Endothelial cell of umbilical vein (primary cell): ENCODE results near the gene MVB12B. TPM values are rescaled to one million over a fixed set of nuclear protein-coding genes. Genes with fewer than 3 reads are reported as not detected.

Source experiments
- BruUV-seq: library from RNA; stranded (reverse); fragments of 400-500 nt; replicated peaks from 2 replicates; lab custom pipeline; 2021; lab: Mats Ljungman, UMichigan
- CTCF ChIA-PET: fragments of 300-600, 350-600 bp; sonication (Branson Sonifier 250); formaldehyde crosslinking; loops from one replicate; lab custom pipeline; 2021; ENCODE audit warnings: antibody characterized with exemption, inconsistent platforms; lab: Charles Lee
- POLR2A ChIA-PET: fragments of 300-600, 350-600 bp; sonication (Branson Sonifier 250); formaldehyde crosslinking; loops from one replicate; lab custom pipeline; 2021; ENCODE audit warnings: antibody characterized with exemption, inconsistent platforms; lab: Charles Lee
- DNase-seq: peaks from one replicate; pipeline ENCODE4 v3.0.0-alpha.2; 2011; ENCODE audit warnings: low read depth, low spot score
- FAIRE-seq: peaks from 2 replicates; lab custom pipeline; 2011; peaks lifted over from hg19 to GRCh38; lab: Jason Lieb, UNC
- H2AFZ ChIP-seq: 2 replicates; pipeline ENCODE4 v1.6.0; 2012; ENCODE audit warnings: low read depth, low read length, control low read depth, inconsistent platforms
- H3K27ac ChIP-seq: 2 replicates; pipeline ENCODE4 v1.5.1; 2011; ENCODE audit warnings: low read depth, mild to moderate bottlenecking, control low read depth, low read length, moderate library complexity; ENCODE audit not compliant: insufficient read depth
- H3K27me3 ChIP-seq, 2 experiments: 2 replicates each; pipeline versions ENCODE4 v1.6.0 to v1.6.1; 2011; ENCODE audit warnings: low read length in 2 of 2, mixed read lengths in 1 of 2; ENCODE audit not compliant: control insufficient read depth in 2 of 2, insufficient read depth in 2 of 2
- H3K36me3 ChIP-seq, 2 experiments: 2 replicates in 1 of 2; 3 replicates in 1 of 2; pipeline ENCODE4 v1.5.1; 2011; ENCODE audit warnings: low read length in 2 of 2, mild to moderate bottlenecking in 1 of 2, moderate library complexity in 1 of 2; ENCODE audit not compliant: control insufficient read depth in 2 of 2, insufficient read depth in 2 of 2; ENCODE audit errors: extremely low read depth in 1 of 2
- H3K4me1 ChIP-seq: 3 replicates; pipeline ENCODE4 v1.5.1; 2011; ENCODE audit warnings: mild to moderate bottlenecking, low read length; ENCODE audit not compliant: control insufficient read depth, insufficient read depth; ENCODE audit errors: extremely low read depth
- H3K4me2 ChIP-seq: 2 replicates; pipeline ENCODE4 v1.6.1; 2011; ENCODE audit warnings: low read length, control low read depth, mixed read lengths; ENCODE audit not compliant: insufficient read depth
- H3K4me3 ChIP-seq, 3 experiments: fragments of 200-600 bp in 1 of 3; sonication (generic), shearing (Covaris generic) in 1 of 3; replicated peaks in 1 of 3; 2 replicates each; pipeline ENCODE4 v1.5.1; 2011 to 2016; ENCODE audit warnings: control low read depth in 3 of 3, low read length in 3 of 3, mild to moderate bottlenecking in 2 of 3, inconsistent platforms in 1 of 3, low read depth in 1 of 3, moderate library complexity in 1 of 3; ENCODE audit not compliant: insufficient read depth in 1 of 3
- H3K79me2 ChIP-seq: 2 replicates; pipeline ENCODE4 v1.6.0; 2012; ENCODE audit warnings: low read length, inconsistent platforms; ENCODE audit not compliant: control insufficient read depth, insufficient read depth
- H3K9ac ChIP-seq: replicated peaks from 2 replicates; pipeline ENCODE3; 2011; ENCODE audit warnings: low read length, control low read depth; ENCODE audit not compliant: insufficient read depth; ENCODE audit errors: extremely low read depth
- H3K9me1 ChIP-seq: replicated peaks from 3 replicates; pipeline ENCODE4 v1.6.0; 2011; ENCODE audit warnings: mild to moderate bottlenecking, low read length; ENCODE audit not compliant: control insufficient read depth, insufficient read depth; ENCODE audit errors: extremely low read depth
- H3K9me3 ChIP-seq: replicated peaks from 2 replicates; pipeline ENCODE4 v1.5.1; 2012; ENCODE audit warnings: low read length, inconsistent platforms; ENCODE audit not compliant: control insufficient read depth, insufficient read depth
- H4K20me1 ChIP-seq: replicated peaks from 2 replicates; pipeline ENCODE3; 2011; ENCODE audit warnings: mild to moderate bottlenecking, low read length; ENCODE audit not compliant: control insufficient read depth, insufficient read depth; ENCODE audit errors: extremely low read depth
- GATA2 ChIP-seq: IDR thresholded peaks from 2 replicates; pipeline ENCODE4 v1.7.0; 2011; ENCODE audit warnings: low read depth, mild to moderate bottlenecking, moderate library complexity, mixed read lengths, low read length; ENCODE audit not compliant: insufficient read length, insufficient read depth
- JUN ChIP-seq: IDR thresholded peaks from 2 replicates; pipeline ENCODE4 v1.6.1; 2011; ENCODE audit warnings: borderline replicate concordance, low read depth; ENCODE audit not compliant: insufficient read length, insufficient read depth
- POLR2A ChIP-seq: IDR thresholded peaks from 2 replicates; pipeline ENCODE4 v1.6.1; 2012; ENCODE audit warnings: low read depth, mild to moderate bottlenecking, control low read depth, low read length
- POLR2AphosphoS5 ChIP-seq: IDR thresholded peaks from 2 replicates; pipeline ENCODE4 v1.6.1; 2012; ENCODE audit warnings: low read depth, mild to moderate bottlenecking, control low read depth, low read length, moderate library complexity; ENCODE audit not compliant: insufficient read depth
- dilution Hi-C: fragments of 300-500 bp; cut with MboI; formaldehyde crosslinking; loops from one replicate; pipeline ENCODE4 v1.15.0; 2019; ENCODE audit warnings: low sequenced_read_pairs; ENCODE audit not compliant: extremely low pct_ligation_motif_present
- intact Hi-C: fragments of 100-400 bp; cut with micrococcal nuclease; formaldehyde crosslinking; loops from one replicate; pipeline ENCODE4 v1.10.0; 2022
- polyA plus RNA-seq, 4 experiments: library from polyadenylated mRNA; depleted of rRNA in 3 of 4; stranded (reverse) in 3 of 4; unstranded in 1 of 4; fragments of >200 nt; gene quantifications; 2 replicates each; pipeline versions ENCODE4 v1.2.1 to v1.2.3, GENCODE V29; 2011 to 2012; ENCODE audit warnings: missing spikeins in 1 of 4
- total RNA-seq: library from RNA; stranded (reverse); gene quantifications from 2 replicates; pipeline ENCODE4 v1.2.3, GENCODE V29; 2021
- TF ChIP-seq, protein P1 (sequence below): IDR thresholded peaks from 2 replicates; pipeline ENCODE4 v1.6.1; 2011; ENCODE audit not compliant: insufficient read depth, insufficient read length
- TF ChIP-seq, protein P2 (sequence below), 2 donors: IDR thresholded peaks; 1 replicate in 1 of 2; 2 replicates in 1 of 2; pipeline ENCODE4 v1.5.1; 2011; ENCODE audit warnings: low read length in 2 of 2, mild to moderate bottlenecking in 2 of 2, moderate library complexity in 2 of 2, control low read depth in 1 of 2, inconsistent platforms in 1 of 2, low read depth in 1 of 2; ENCODE audit not compliant: insufficient read depth in 1 of 2; ENCODE audit errors: extremely low read depth in 1 of 2

Gene MVB12B
- total and polyA plus RNA-seq, 2 donors (not counting 3 experiments of a cell fraction or from before 2014, with no cell fraction given), result 6.6 to 17.3 TPM

DNA sequence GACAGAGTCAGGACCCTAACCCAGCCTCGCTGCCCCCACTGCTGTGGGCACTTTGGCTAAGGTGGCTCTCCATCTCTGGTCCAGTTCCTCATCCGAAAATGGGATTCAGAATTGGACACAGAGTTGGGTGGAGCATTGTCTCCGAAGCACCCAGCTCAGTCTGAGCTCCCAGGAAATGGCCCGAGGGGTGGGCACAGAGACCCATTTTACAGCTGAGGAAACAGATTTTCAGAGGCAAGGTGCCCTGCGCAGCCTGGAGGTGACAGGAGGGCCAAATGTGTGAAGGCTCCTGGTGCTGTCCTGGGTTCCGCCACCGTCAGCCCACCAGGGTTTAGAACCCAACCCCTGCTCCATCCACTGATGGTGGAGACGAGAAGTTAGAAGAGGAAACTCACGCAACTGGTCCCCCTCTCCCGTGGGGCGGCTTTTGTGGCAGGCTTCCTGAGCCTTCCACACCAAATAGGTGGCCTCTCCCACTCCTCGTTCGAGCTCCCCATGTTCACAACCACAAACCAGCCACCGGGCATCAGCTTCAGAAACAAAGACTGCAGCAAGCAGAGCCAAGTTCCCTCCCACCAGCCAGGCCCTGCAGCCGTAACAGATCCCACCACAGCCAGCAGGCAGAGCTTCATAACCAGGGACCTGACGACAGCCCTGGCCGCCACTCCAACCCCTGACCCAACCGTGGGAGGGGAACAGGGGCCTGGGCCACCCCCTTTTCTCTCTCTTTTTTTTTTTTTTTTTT is 196.2 kb downstream of the MVB12B start:
- intact Hi-C loops, result no loop called here
- no peaks in the 10 kb centered on the region for H4K20me1 ChIP-seq
- no peaks in the 10 kb centered on the region for H3K9me1 ChIP-seq
- no peak overlapping the region for H3K27ac ChIP-seq
- peaks cover 30 to 33% of the 10 kb centered on the region in 2 experiments for H3K27me3 ChIP-seq
- H3K4me1 ChIP-seq, result no peaks in the 10 kb centered on the region
- H3K4me3 ChIP-seq, result no peak overlapping the region
- DNase-seq, result no peak
- H3K9ac ChIP-seq, result no peak overlapping the region
- no TSS peak for BruUV-seq
- H3K9me3 ChIP-seq, result no peaks in the 10 kb centered on the region
- ChIA-PET CTCF (interaction anchor here (2.2 kb wide), 1 partner anchor 23 kb away, joined by 5 read pairs; no protein-coding TSS in a partner anchor), POLR2A (no interaction called here)
- H3K79me2 ChIP-seq, result no peaks in the 10 kb centered on the region
- no peak overlapping the region for H2AFZ ChIP-seq
- dilution Hi-C loops, result no loop called here
- no peak overlapping the region for H3K4me2 ChIP-seq
- TF ChIP-seq, protein P1, sequence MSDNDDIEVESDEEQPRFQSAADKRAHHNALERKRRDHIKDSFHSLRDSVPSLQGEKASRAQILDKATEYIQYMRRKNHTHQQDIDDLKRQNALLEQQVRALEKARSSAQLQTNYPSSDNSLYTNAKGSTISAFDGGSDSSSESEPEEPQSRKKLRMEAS, result no peak
- TF ChIP-seq, protein P2, sequence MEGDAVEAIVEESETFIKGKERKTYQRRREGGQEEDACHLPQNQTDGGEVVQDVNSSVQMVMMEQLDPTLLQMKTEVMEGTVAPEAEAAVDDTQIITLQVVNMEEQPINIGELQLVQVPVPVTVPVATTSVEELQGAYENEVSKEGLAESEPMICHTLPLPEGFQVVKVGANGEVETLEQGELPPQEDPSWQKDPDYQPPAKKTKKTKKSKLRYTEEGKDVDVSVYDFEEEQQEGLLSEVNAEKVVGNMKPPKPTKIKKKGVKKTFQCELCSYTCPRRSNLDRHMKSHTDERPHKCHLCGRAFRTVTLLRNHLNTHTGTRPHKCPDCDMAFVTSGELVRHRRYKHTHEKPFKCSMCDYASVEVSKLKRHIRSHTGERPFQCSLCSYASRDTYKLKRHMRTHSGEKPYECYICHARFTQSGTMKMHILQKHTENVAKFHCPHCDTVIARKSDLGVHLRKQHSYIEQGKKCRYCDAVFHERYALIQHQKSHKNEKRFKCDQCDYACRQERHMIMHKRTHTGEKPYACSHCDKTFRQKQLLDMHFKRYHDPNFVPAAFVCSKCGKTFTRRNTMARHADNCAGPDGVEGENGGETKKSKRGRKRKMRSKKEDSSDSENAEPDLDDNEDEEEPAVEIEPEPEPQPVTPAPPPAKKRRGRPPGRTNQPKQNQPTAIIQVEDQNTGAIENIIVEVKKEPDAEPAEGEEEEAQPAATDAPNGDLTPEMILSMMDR (IDR thresholded peaks at IDR 0.05; ENCODE audit: extremely low read depth in 1 of 2, insufficient read depth in 1 of 2, low read depth in 1 of 2, low read length in 2 of 2), result no peak
- TF ChIP-seq JUN (no peak), GATA2 (no peak), POLR2AphosphoS5 (no peak), POLR2A (no peak)
- no peaks in the 10 kb centered on the region for H3K36me3 ChIP-seq
- FAIRE-seq, result no peak
